ENCODE measurements around the gene RGL2. TPM values are rescaled to one million over a fixed set of nuclear protein-coding genes. Genes with fewer than 3 reads are reported as not detected.

Gene RGL2
- polyA plus RNA-seq, 1 donor from 2014 or later: 120 TPM

DNA sequence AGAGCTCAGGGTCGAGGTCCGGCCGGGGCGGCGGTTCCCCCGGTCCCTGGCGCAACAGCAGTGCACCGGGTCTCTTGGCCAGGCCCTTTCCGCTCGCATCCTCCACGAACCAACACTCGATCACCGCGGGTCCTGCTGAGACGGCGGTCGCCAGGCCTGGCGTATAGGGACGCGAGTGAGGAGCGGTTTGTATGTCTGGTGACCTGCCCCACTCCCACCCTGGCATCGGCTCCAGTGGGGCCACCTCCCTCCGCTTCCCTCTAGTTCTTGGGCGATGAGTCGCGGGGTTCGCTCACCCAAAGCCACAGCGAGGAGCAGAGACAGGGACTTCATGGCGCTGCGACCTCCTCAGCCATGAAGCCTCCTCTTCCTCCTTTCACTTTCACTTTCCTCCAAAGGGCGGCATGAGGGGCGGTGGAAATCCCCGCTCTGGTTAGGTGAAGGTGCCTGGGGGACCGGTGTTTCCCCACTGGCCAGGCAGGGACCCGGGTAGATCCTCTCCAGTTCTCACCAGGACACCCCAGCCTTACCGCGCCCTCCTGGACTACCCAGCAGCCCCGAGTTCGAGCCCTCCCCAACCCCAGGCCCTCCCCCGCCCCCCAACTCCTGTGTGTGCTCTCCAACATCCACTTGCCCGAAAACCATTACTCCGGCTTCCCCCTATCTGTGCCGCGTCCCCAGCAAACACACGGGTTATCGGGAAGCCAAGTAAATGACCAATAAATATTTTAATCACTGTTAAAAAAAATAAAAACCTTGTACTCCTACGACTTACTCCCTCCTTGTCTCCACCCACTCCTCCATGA, 15.2 kb upstream of the RGL2 start, which contains the start of gene TAPBP:
Gene TAPBP, minus strand, starts transcription at position 370 of the 806 bp plus-strand sequence. Its CDS starts 37 bp downstream, at position 333.
- H3K27me3 ChIP-seq (ENCODE audit: insufficient read depth, low read depth, low read length): peaks cover 25% of the 10 kb centered on the region
- H3K27ac ChIP-seq (ENCODE audit: low read length): peak within 1 kb of the TSS; percentile 31
- H3K4me2 ChIP-seq (ENCODE audit: low read length): peak within 1 kb of the TSS; percentile 68
- peaks cover 6% of the 10 kb centered on the region for H3F3A ChIP-seq (ENCODE audit: insufficient read depth, low read length, poor library complexity, severe bottlenecking)
- H2AFZ ChIP-seq (ENCODE audit: low read depth, low read length): no peak within 1 kb of the TSS
- no peaks in the 10 kb centered on the region for H3K9me2 ChIP-seq (ENCODE audit: insufficient read depth, low read length)
- TF ChIP-seq EZH2 (IDR thresholded peaks at IDR 0.05; ENCODE audit: borderline replicate concordance, insufficient read depth, low read length, poor library complexity, severe bottlenecking) (no peak), TAF1 (IDR thresholded peaks at IDR 0.05; ENCODE audit: low read depth) (no peak), POLR2AphosphoS5 (IDR thresholded peaks at IDR 0.05) (no peak), RAD21 (conservative IDR thresholded peaks at IDR 0.05) (no peak), SMC3 (conservative IDR thresholded peaks at IDR 0.05; ENCODE audit: poor library complexity) (no peak), CTCF (IDR thresholded peaks at IDR 0.05; ENCODE audit: poor library complexity, severe bottlenecking) (no peak), EP300 (conservative IDR thresholded peaks at IDR 0.05; ENCODE audit: poor library complexity, severe bottlenecking) (no peak), MXI1 (conservative IDR thresholded peaks at IDR 0.05; ENCODE audit: poor library complexity, severe bottlenecking) (no peak)
- TF ChIP-seq, protein P1, sequence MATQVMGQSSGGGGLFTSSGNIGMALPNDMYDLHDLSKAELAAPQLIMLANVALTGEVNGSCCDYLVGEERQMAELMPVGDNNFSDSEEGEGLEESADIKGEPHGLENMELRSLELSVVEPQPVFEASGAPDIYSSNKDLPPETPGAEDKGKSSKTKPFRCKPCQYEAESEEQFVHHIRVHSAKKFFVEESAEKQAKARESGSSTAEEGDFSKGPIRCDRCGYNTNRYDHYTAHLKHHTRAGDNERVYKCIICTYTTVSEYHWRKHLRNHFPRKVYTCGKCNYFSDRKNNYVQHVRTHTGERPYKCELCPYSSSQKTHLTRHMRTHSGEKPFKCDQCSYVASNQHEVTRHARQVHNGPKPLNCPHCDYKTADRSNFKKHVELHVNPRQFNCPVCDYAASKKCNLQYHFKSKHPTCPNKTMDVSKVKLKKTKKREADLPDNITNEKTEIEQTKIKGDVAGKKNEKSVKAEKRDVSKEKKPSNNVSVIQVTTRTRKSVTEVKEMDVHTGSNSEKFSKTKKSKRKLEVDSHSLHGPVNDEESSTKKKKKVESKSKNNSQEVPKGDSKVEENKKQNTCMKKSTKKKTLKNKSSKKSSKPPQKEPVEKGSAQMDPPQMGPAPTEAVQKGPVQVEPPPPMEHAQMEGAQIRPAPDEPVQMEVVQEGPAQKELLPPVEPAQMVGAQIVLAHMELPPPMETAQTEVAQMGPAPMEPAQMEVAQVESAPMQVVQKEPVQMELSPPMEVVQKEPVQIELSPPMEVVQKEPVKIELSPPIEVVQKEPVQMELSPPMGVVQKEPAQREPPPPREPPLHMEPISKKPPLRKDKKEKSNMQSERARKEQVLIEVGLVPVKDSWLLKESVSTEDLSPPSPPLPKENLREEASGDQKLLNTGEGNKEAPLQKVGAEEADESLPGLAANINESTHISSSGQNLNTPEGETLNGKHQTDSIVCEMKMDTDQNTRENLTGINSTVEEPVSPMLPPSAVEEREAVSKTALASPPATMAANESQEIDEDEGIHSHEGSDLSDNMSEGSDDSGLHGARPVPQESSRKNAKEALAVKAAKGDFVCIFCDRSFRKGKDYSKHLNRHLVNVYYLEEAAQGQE (IDR thresholded peaks at IDR 0.05; ENCODE audit: borderline replicate concordance): no peak
- no peaks in the 10 kb centered on the region for H3K9me3 ChIP-seq (ENCODE audit: low read length)
- H3K79me2 ChIP-seq (replicated peaks; ENCODE audit: insufficient read depth, low read length): no peaks in the 10 kb centered on the region
- peak within 1 kb of the TSS; percentile 68 for H3K4me3 ChIP-seq (ENCODE audit: low read length)
- H4K20me1 ChIP-seq (ENCODE audit: insufficient read depth): no peaks in the 10 kb centered on the region
- no peaks in the 10 kb centered on the region for H3K36me3 ChIP-seq (ENCODE audit: insufficient read depth, low read length)
- H3K9ac ChIP-seq (ENCODE audit: low read length): peak within 1 kb of the TSS; percentile 52

- H3F3A ChIP-seq (ENCODE audit: insufficient read depth, low read length, poor library complexity, severe bottlenecking): peaks cover under 1% of the 10 kb centered on the region
- H3K36me3 ChIP-seq (ENCODE audit: insufficient read depth, low read length): no peaks in the 10 kb centered on the region
- no peaks in the 10 kb centered on the region for H3K9me2 ChIP-seq (ENCODE audit: insufficient read depth, low read length)
- TF ChIP-seq EP300 (conservative IDR thresholded peaks at IDR 0.05; ENCODE audit: poor library complexity, severe bottlenecking): no peak
- TF ChIP-seq TAF1 (IDR thresholded peaks at IDR 0.05; ENCODE audit: low read depth): no peak
- no peak for TF ChIP-seq POLR2AphosphoS5 (IDR thresholded peaks at IDR 0.05)
- peak overlapping the region; percentile 52 for H3K9ac ChIP-seq (ENCODE audit: low read length)
- H4K20me1 ChIP-seq (ENCODE audit: insufficient read depth): no peaks in the 10 kb centered on the region
- H3K9me3 ChIP-seq (ENCODE audit: low read length): no peaks in the 10 kb centered on the region
- H3K79me2 ChIP-seq (replicated peaks; ENCODE audit: insufficient read depth, low read length): no peaks in the 10 kb centered on the region
- H3K4me2 ChIP-seq (ENCODE audit: low read length): peak overlapping the region; percentile 68
- peaks cover 25% of the 10 kb centered on the region for H3K27me3 ChIP-seq (ENCODE audit: insufficient read depth, low read depth, low read length)
- peak overlapping the region; percentile 31 for H3K27ac ChIP-seq (ENCODE audit: low read length)
- H3K4me3 ChIP-seq (ENCODE audit: low read length): peak overlapping the region; percentile 68
- no peak overlapping the region for H2AFZ ChIP-seq (ENCODE audit: low read depth, low read length)
Observed at GRCh38 chr6:33313105-33313708, 14.5 kb upstream of the RGL2 start.

Measured in neural cell (in vitro differentiated cells).